ENCODE measurements around the gene SQSTM1. TPM values are rescaled to one million over a fixed set of nuclear protein-coding genes. Genes with fewer than 3 reads are reported as not detected.

The SQSTM1 gene
- total RNA-seq, 2 experiments from 2014 or later: 111 to 117 TPM

GRCh38 chr5:179799644-179799973, 21.1 kb upstream of the SQSTM1 start:
- H3K9me3 Mint-ChIP-seq: no peaks in the 10 kb centered on the region
- peaks cover 8% of the 10 kb centered on the region for H3K36me3 Mint-ChIP-seq
- H3K4me3 Mint-ChIP-seq: no peak overlapping the region
- H3K27ac Mint-ChIP-seq: no peak overlapping the region
- no peak for DNase-seq
- peaks cover 35% of the 10 kb centered on the region for H3K4me1 Mint-ChIP-seq
- no peaks in the 10 kb centered on the region for H3K27me3 Mint-ChIP-seq

- H3K36me3 Mint-ChIP-seq: peaks cover 10% of the 10 kb centered on the region
- H3K9me3 Mint-ChIP-seq: no peaks in the 10 kb centered on the region
- no peak for DNase-seq
- no peak overlapping the region for H3K4me3 Mint-ChIP-seq
- H3K4me1 Mint-ChIP-seq: peaks cover 35% of the 10 kb centered on the region
- no peaks in the 10 kb centered on the region for H3K27me3 Mint-ChIP-seq
- H3K27ac Mint-ChIP-seq: no peak overlapping the region
Observed at GRCh38 chr5:179800071-179800695, 20.5 kb upstream of the SQSTM1 start.

- H3K27me3 Mint-ChIP-seq: no peaks in the 10 kb centered on the region
- H3K36me3 Mint-ChIP-seq: peaks cover 10% of the 10 kb centered on the region
Observed at GRCh38 chr5:179800696-179801201, 20.0 kb upstream of the SQSTM1 start.

GRCh38 chr5:179801304-179802206, 19.1 kb upstream of the SQSTM1 start:
- peaks cover 36% of the 10 kb centered on the region for H3K4me1 Mint-ChIP-seq
- DNase-seq: peak; percentile 83
- H3K36me3 Mint-ChIP-seq: peaks cover 10% of the 10 kb centered on the region
- no peak overlapping the region for H3K4me3 Mint-ChIP-seq
- no peaks in the 10 kb centered on the region for H3K27me3 Mint-ChIP-seq
- H3K27ac Mint-ChIP-seq: peak overlapping the region; percentile 72
- no peaks in the 10 kb centered on the region for H3K9me3 Mint-ChIP-seq

More at GRCh38 chr5:179800696-179801201, 20.0 kb upstream of the SQSTM1 start:
- no peak overlapping the region for H3K4me3 Mint-ChIP-seq
- H3K27ac Mint-ChIP-seq: no peak overlapping the region
- peaks cover 36% of the 10 kb centered on the region for H3K4me1 Mint-ChIP-seq
- DNase-seq: no peak
- H3K9me3 Mint-ChIP-seq: no peaks in the 10 kb centered on the region

- Mint-ChIP-seq H3K4me3 (no peak overlapping the region), H3K27me3 (no peaks in the 10 kb centered on the region), H3K36me3 (peaks cover 6% of the 10 kb centered on the region), H3K4me1 (peaks cover 30% of the 10 kb centered on the region), H3K9me3 (no peaks in the 10 kb centered on the region), H3K27ac (no peak overlapping the region)
- no peak for DNase-seq
Observed at GRCh38 chr5:179802207-179802883, 18.4 kb upstream of the SQSTM1 start.

- no peaks in the 10 kb centered on the region for H3K27me3 Mint-ChIP-seq
- no peaks in the 10 kb centered on the region for H3K9me3 Mint-ChIP-seq
- H3K27ac Mint-ChIP-seq: no peak overlapping the region
- H3K4me1 Mint-ChIP-seq: peaks cover 30% of the 10 kb centered on the region
- no peak for DNase-seq
- peaks cover 6% of the 10 kb centered on the region for H3K36me3 Mint-ChIP-seq
- no peak overlapping the region for H3K4me3 Mint-ChIP-seq
Observed at GRCh38 chr5:179802950-179803562, 17.6 kb upstream of the SQSTM1 start.

- H3K4me1 Mint-ChIP-seq: peaks cover 30% of the 10 kb centered on the region
- no peaks in the 10 kb centered on the region for H3K27me3 Mint-ChIP-seq
- peak; percentile 75 for DNase-seq
- H3K36me3 Mint-ChIP-seq: peaks cover 6% of the 10 kb centered on the region
- peak overlapping the region; percentile 91 for H3K4me3 Mint-ChIP-seq
- H3K27ac Mint-ChIP-seq: peak overlapping the region; percentile 78
- H3K9me3 Mint-ChIP-seq: no peaks in the 10 kb centered on the region
Observed at GRCh38 chr5:179803651-179804554, 16.8 kb upstream of the SQSTM1 start.

GRCh38 chr5:179804555-179804947, 16.2 kb upstream of the SQSTM1 start:
- no peaks in the 10 kb centered on the region for H3K27me3 Mint-ChIP-seq
- peak overlapping the region; percentile 91 for H3K4me3 Mint-ChIP-seq
- H3K27ac Mint-ChIP-seq: peak overlapping the region; percentile 59
- peaks cover 6% of the 10 kb centered on the region for H3K36me3 Mint-ChIP-seq
- peaks cover 30% of the 10 kb centered on the region for H3K4me1 Mint-ChIP-seq
- H3K9me3 Mint-ChIP-seq: no peaks in the 10 kb centered on the region
- DNase-seq: no peak

GRCh38 chr5:179805070-179805528, 15.6 kb upstream of the SQSTM1 start:
- DNase-seq: no peak
- H3K27ac Mint-ChIP-seq: peak overlapping the region; percentile 84
- H3K27me3 Mint-ChIP-seq: no peaks in the 10 kb centered on the region
- no peaks in the 10 kb centered on the region for H3K9me3 Mint-ChIP-seq
- H3K4me1 Mint-ChIP-seq: peaks cover 30% of the 10 kb centered on the region
- H3K36me3 Mint-ChIP-seq: peaks cover 7% of the 10 kb centered on the region
- peak overlapping the region; percentile 91 for H3K4me3 Mint-ChIP-seq

GRCh38 chr5:179805529-179806249, 15.0 kb upstream of the SQSTM1 start:
- Mint-ChIP-seq H3K4me3 (peak overlapping the region; percentile 91), H3K27me3 (no peaks in the 10 kb centered on the region), H3K4me1 (peaks cover 30% of the 10 kb centered on the region), H3K9me3 (no peaks in the 10 kb centered on the region), H3K27ac (peak overlapping the region; percentile 84), H3K36me3 (peaks cover 10% of the 10 kb centered on the region)
- DNase-seq: peak; percentile 57

- H3K9me3 Mint-ChIP-seq: no peaks in the 10 kb centered on the region
- H3K27ac Mint-ChIP-seq: peak within 1 kb of the TSS; percentile 63
- peak; percentile 80 for DNase-seq
- peaks cover 30% of the 10 kb centered on the region for H3K4me1 Mint-ChIP-seq
- peak within 1 kb of the TSS; percentile 75 for H3K4me3 Mint-ChIP-seq
- peaks cover 17% of the 10 kb centered on the region for H3K36me3 Mint-ChIP-seq
- no peaks in the 10 kb centered on the region for H3K27me3 Mint-ChIP-seq
Observed at GRCh38 chr5:179806250-179807048, 14.3 kb upstream of the SQSTM1 start, which contains the start of gene MGAT4B. MGAT4B (minus strand) TSS chr5:179806866; CDS start chr5:179806583, 283 bp downstream.

- Mint-ChIP-seq H3K4me3 (no peak overlapping the region), H3K36me3 (peaks cover 26% of the 10 kb centered on the region), H3K27ac (no peak overlapping the region), H3K9me3 (no peaks in the 10 kb centered on the region), H3K27me3 (peaks cover under 1% of the 10 kb centered on the region), H3K4me1 (no peaks in the 10 kb centered on the region)
- no peak for DNase-seq
Observed at GRCh38 chr5:179812135-179812825, 8.4 kb upstream of the SQSTM1 start.

Measured in activated naive CD8-positive, alpha-beta T cell treated with anti-CD3 and anti-CD28 coated beads for 36 hours (primary cell).